Measurements from ENCODE around the gene MAB21L1. TPM values are rescaled to one million over a fixed set of nuclear protein-coding genes. Genes with fewer than 3 reads are reported as not detected.

MAB21L1 gene
- total RNA-seq, 1 donor from 2014 or later: 48.7 TPM

- H3K4me1 Mint-ChIP-seq (ENCODE audit: low read depth, unreplicated experiment): peaks cover 29% of the 10 kb centered on the region
- H3K36me3 Mint-ChIP-seq (ENCODE audit: unreplicated experiment): peaks cover 21% of the 10 kb centered on the region
- H3K27ac Mint-ChIP-seq (ENCODE audit: unreplicated experiment): peak overlapping the region; percentile 67
- peaks cover 51% of the 10 kb centered on the region for H3K9me3 Mint-ChIP-seq (ENCODE audit: unreplicated experiment)
- TF ChIP-seq, protein P1, sequence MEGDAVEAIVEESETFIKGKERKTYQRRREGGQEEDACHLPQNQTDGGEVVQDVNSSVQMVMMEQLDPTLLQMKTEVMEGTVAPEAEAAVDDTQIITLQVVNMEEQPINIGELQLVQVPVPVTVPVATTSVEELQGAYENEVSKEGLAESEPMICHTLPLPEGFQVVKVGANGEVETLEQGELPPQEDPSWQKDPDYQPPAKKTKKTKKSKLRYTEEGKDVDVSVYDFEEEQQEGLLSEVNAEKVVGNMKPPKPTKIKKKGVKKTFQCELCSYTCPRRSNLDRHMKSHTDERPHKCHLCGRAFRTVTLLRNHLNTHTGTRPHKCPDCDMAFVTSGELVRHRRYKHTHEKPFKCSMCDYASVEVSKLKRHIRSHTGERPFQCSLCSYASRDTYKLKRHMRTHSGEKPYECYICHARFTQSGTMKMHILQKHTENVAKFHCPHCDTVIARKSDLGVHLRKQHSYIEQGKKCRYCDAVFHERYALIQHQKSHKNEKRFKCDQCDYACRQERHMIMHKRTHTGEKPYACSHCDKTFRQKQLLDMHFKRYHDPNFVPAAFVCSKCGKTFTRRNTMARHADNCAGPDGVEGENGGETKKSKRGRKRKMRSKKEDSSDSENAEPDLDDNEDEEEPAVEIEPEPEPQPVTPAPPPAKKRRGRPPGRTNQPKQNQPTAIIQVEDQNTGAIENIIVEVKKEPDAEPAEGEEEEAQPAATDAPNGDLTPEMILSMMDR (IDR thresholded peaks at IDR 0.05; ENCODE audit: partially characterized antibody, unreplicated experiment): no peak
- no peak for DNase-seq
- peak overlapping the region; percentile 86 for H3K4me3 Mint-ChIP-seq (ENCODE audit: unreplicated experiment)
- H3K27me3 Mint-ChIP-seq (ENCODE audit: unreplicated experiment): peaks cover 34% of the 10 kb centered on the region
These were observed 3.2 kb downstream of the MAB21L1 start for GRCh38 chr13:35473206-35473775.

GRCh38 chr13:35472323-35472881, 4.1 kb downstream of the MAB21L1 start:
- H3K27me3 Mint-ChIP-seq (ENCODE audit: unreplicated experiment): peaks cover 29% of the 10 kb centered on the region

GRCh38 chr13:35471706-35472322, 4.7 kb downstream of the MAB21L1 start:
- H3K4me3 Mint-ChIP-seq (ENCODE audit: unreplicated experiment): peak overlapping the region; percentile 86
- H3K9me3 Mint-ChIP-seq (ENCODE audit: unreplicated experiment): peaks cover 43% of the 10 kb centered on the region
- H3K4me1 Mint-ChIP-seq (ENCODE audit: low read depth, unreplicated experiment): peaks cover 14% of the 10 kb centered on the region
- TF ChIP-seq, protein P1 (IDR thresholded peaks at IDR 0.05; ENCODE audit: partially characterized antibody, unreplicated experiment): no peak
- peaks cover 25% of the 10 kb centered on the region for H3K27me3 Mint-ChIP-seq (ENCODE audit: unreplicated experiment)
- H3K36me3 Mint-ChIP-seq (ENCODE audit: unreplicated experiment): peaks cover 16% of the 10 kb centered on the region
- peak overlapping the region; percentile 92 for H3K27ac Mint-ChIP-seq (ENCODE audit: unreplicated experiment)
- peak; percentile 64 for DNase-seq

More at GRCh38 chr13:35472323-35472881, 4.1 kb downstream of the MAB21L1 start:
- peak overlapping the region; percentile 92 for H3K27ac Mint-ChIP-seq (ENCODE audit: unreplicated experiment)
- peaks cover 20% of the 10 kb centered on the region for H3K4me1 Mint-ChIP-seq (ENCODE audit: low read depth, unreplicated experiment)
- H3K9me3 Mint-ChIP-seq (ENCODE audit: unreplicated experiment): peaks cover 48% of the 10 kb centered on the region
- DNase-seq: peak; percentile 36
- TF ChIP-seq, protein P1 (IDR thresholded peaks at IDR 0.05; ENCODE audit: partially characterized antibody, unreplicated experiment): no peak
- H3K4me3 Mint-ChIP-seq (ENCODE audit: unreplicated experiment): peak overlapping the region; percentile 86
- H3K36me3 Mint-ChIP-seq (ENCODE audit: unreplicated experiment): peaks cover 21% of the 10 kb centered on the region

- peak overlapping the region; percentile 86 for H3K4me3 Mint-ChIP-seq (ENCODE audit: unreplicated experiment)
- H3K4me1 Mint-ChIP-seq (ENCODE audit: low read depth, unreplicated experiment): peaks cover 9% of the 10 kb centered on the region
- H3K27ac Mint-ChIP-seq (ENCODE audit: unreplicated experiment): peak overlapping the region; percentile 95
- H3K9me3 Mint-ChIP-seq (ENCODE audit: unreplicated experiment): peaks cover 36% of the 10 kb centered on the region
- peaks cover 18% of the 10 kb centered on the region for H3K27me3 Mint-ChIP-seq (ENCODE audit: unreplicated experiment)
- H3K36me3 Mint-ChIP-seq (ENCODE audit: unreplicated experiment): peaks cover 14% of the 10 kb centered on the region
- peak; percentile 77 for DNase-seq
- TF ChIP-seq, protein P1 (IDR thresholded peaks at IDR 0.05; ENCODE audit: partially characterized antibody, unreplicated experiment): no peak
These were observed 5.5 kb downstream of the MAB21L1 start for GRCh38 chr13:35470671-35471661.

Measured in glutamatergic neuron (in vitro differentiated cells).